OCI-LY7 (cell line): ENCODE measurements around the gene TBX20.

Source experiments
- CTCF ChIP-seq: fragments of 200-600 bp; sonication (generic); conservative IDR thresholded peaks from 2 replicates; pipeline ENCODE4 v1.5.1; 2014; ENCODE audit warnings: mild to moderate bottlenecking, antibody characterized with exemption, low read length, moderate library complexity, mixed read lengths
- EZH2phosphoT487 ChIP-seq: fragments of 200-600 bp; sonication (generic); IDR thresholded peaks from 2 replicates; pipeline ENCODE4 v1.6.1; 2018; ENCODE audit warnings: low read depth, borderline replicate concordance, mild to moderate bottlenecking, mixed run types, antibody characterized with exemption, low read length, moderate library complexity, mixed read lengths

DNA sequence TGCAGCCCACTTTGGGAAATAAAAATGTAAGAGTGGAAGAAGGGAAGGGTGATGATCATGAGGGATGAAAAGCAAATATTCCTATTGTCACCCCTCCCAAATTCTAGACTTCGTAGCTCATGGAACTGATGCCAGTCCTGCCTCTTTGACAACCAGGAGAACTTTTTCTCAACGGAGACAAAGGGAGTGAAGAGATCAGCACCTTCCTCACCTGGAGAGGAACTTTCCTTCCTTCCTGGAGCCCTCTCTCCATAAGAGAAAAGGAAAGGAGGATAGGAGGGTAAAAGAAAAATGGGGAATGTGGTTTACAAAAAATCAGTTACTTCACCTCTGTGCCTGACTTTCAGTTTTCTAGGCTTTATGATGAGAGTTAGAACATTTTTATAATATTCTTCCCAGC, 3.4 kb downstream of the TBX20 start:
- TF ChIP-seq CTCF (no peak), EZH2phosphoT487 (no peak)
